Heart left ventricle (tissue), 13 donors: ENCODE results near the gene ITGAE.

Source experiments
- POLR2A ChIP-seq, 2 donors: fragments of 450-650 bp; IDR thresholded peaks; one replicate each; pipeline ENCODE4 v1.6.1; 2017; ENCODE audit warnings: antibody characterized with exemption in 2 of 2, mild to moderate bottlenecking in 2 of 2, moderate library complexity in 2 of 2
- TF ChIP-seq, protein P1 (sequence below), 12 donors: fragments of 200-600 bp; sonication (generic) in 4 of 12; IDR thresholded peaks; one replicate each; pipeline versions ENCODE4 v1.5.0 to v1.8.0; 2018 to 2022; ENCODE audit warnings: antibody characterized with exemption in 12 of 12, mild to moderate bottlenecking in 5 of 12
- donor health status: ischemic (EF 13 %, LVEDD 7.1; RV severe dilation, severe dysfunction).
- donor health status: DM: no; HTN: yes; CAD: no.
- donor health status: DM: no; HTN: no; CAD: no.
- donor health status: ischemic (EF 25% LVEDD 6.9; RV normal size, moderate dysfunction).
- donor health status: ischemic (EF 25% LVEDD 5.7; RV mildly dilated, moderate dysfunction).
- donor health status: ischemic (EF 35%, LVEDD 5.7; RV mildly dilated, moderate dysfunction).
- donor health status: nonischemic (EF 11% LVEDD 7.7; RV severe dilation, severe dysfunction).
- donor health status: DM: yes; HTN: yes; CAD: no.
- donor health status: PGD.
- donor health status: ischemic (EF 29% LVEDD 5.4; RV normal size, mild dysfunction).
- donor health status: nonischemic (EF 23%, LVEDD 6.1; RV moderate dilation, normal function).

DNA sequence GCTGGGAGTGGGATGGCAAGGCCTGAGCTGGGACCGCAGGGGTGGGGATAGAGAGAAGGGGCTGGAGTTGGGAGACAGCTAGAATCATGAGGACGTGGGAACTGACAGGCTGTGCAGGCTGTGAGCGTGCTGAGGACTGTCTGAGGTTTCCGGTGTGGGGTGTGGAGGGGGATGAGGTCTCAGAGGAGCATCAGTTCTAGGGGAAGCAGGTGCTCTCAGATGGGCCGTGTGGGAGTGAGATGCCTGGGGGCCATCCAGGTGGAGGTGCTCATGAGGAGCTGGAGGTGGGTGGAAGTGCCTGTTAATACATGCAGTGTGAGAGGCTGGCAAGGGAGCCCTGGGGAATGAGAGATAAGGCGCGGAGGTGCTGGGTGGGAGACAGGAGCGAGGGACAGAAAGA, 50.1 kb downstream of the ITGAE start:
- TF ChIP-seq, protein P1, sequence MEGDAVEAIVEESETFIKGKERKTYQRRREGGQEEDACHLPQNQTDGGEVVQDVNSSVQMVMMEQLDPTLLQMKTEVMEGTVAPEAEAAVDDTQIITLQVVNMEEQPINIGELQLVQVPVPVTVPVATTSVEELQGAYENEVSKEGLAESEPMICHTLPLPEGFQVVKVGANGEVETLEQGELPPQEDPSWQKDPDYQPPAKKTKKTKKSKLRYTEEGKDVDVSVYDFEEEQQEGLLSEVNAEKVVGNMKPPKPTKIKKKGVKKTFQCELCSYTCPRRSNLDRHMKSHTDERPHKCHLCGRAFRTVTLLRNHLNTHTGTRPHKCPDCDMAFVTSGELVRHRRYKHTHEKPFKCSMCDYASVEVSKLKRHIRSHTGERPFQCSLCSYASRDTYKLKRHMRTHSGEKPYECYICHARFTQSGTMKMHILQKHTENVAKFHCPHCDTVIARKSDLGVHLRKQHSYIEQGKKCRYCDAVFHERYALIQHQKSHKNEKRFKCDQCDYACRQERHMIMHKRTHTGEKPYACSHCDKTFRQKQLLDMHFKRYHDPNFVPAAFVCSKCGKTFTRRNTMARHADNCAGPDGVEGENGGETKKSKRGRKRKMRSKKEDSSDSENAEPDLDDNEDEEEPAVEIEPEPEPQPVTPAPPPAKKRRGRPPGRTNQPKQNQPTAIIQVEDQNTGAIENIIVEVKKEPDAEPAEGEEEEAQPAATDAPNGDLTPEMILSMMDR (IDR thresholded peaks at IDR 0.05) = no peak
- no peak for TF ChIP-seq POLR2A (IDR thresholded peaks at IDR 0.05)
